Fibroblast of lung (primary cell): ENCODE measurements around the gene SELL. TPM values are rescaled to one million over a fixed set of nuclear protein-coding genes. Genes with fewer than 3 reads are reported as not detected.

ENCODE experiments used
- DNase-seq, 2 donors: peaks; one replicate each; pipeline versions ENCODE4 v3.0.0 to v3.0.0-alpha.2; 2010; ENCODE audit warnings: low read depth in 2 of 2
- H2AFZ ChIP-seq: 2 replicates; pipeline ENCODE4 v1.5.1; 2012; ENCODE audit warnings: low read length, control low read depth, inconsistent platforms
- H3K27ac ChIP-seq: 2 replicates; pipeline ENCODE4 v1.5.1; 2011; ENCODE audit warnings: low read length, control low read depth; ENCODE audit not compliant: insufficient read depth
- H3K27me3 ChIP-seq: 2 replicates; pipeline ENCODE4 v1.5.1; 2011; ENCODE audit warnings: mild to moderate bottlenecking, low read length; ENCODE audit not compliant: control insufficient read depth, insufficient read depth
- H3K36me3 ChIP-seq: 2 replicates; pipeline ENCODE4 v1.5.1; 2011; ENCODE audit warnings: low read length; ENCODE audit not compliant: control insufficient read depth, insufficient read depth
- H3K4me1 ChIP-seq: 2 replicates; pipeline ENCODE4 v1.5.1; 2011; ENCODE audit warnings: low read length; ENCODE audit not compliant: control insufficient read depth, insufficient read depth; ENCODE audit errors: extremely low read depth
- H3K4me2 ChIP-seq: 2 replicates; pipeline ENCODE4 v1.5.1; 2011; ENCODE audit warnings: low read length, control low read depth; ENCODE audit not compliant: insufficient read depth; ENCODE audit errors: extremely low read depth
- H3K4me3 ChIP-seq, 4 experiments: fragments of 200-600 bp in 1 of 4; sonication (generic) in 1 of 4; replicated peaks in 1 of 4; 2 replicates each; pipeline ENCODE4 v1.5.1; 2011 to 2016; ENCODE audit warnings: low read length in 4 of 4, low read depth in 3 of 4, mild to moderate bottlenecking in 3 of 4, control low read depth in 2 of 4, inconsistent platforms in 1 of 4, mixed read lengths in 1 of 4; ENCODE audit not compliant: insufficient read depth in 1 of 4; ENCODE audit errors: control extremely low read depth in 1 of 4
- H3K79me2 ChIP-seq: 2 replicates; pipeline ENCODE4 v1.5.1; 2012; ENCODE audit warnings: mild to moderate bottlenecking, low read length, inconsistent platforms; ENCODE audit not compliant: control insufficient read depth, insufficient read depth
- H3K9ac ChIP-seq: 2 replicates; pipeline ENCODE4 v1.5.1; 2011; ENCODE audit warnings: mild to moderate bottlenecking, low read length, control low read depth; ENCODE audit not compliant: insufficient read depth
- H3K9me3 ChIP-seq: 2 replicates; pipeline ENCODE4 v1.5.1; 2012; ENCODE audit warnings: low read depth, low read length; ENCODE audit not compliant: control insufficient read depth, insufficient read depth
- H4K20me1 ChIP-seq: 2 replicates; pipeline ENCODE4 v1.5.1; 2011; ENCODE audit warnings: low read length; ENCODE audit not compliant: control insufficient read depth, insufficient read depth; ENCODE audit errors: extremely low read depth
- EZH2 ChIP-seq: IDR thresholded peaks from 2 replicates; pipeline ENCODE4 v1.5.1; 2012; ENCODE audit warnings: low read length, control low read depth, mild to moderate bottlenecking; ENCODE audit errors: missing control alignments
- polyA minus RNA-seq: library from RNA; depleted of rRNA, polyadenylated mRNA; stranded (reverse); fragments of >200 nt; gene quantifications from 2 replicates; pipeline ENCODE4 v1.2.3, GENCODE V29; 2011; ENCODE audit warnings: low replicate concordance
- polyA plus RNA-seq, 2 donors: library from polyadenylated mRNA; depleted of rRNA in 1 of 2; stranded (reverse) in 1 of 2; unstranded in 1 of 2; fragments of >200 nt; gene quantifications; 2 replicates each; pipeline ENCODE4 v1.2.1, GENCODE V29; 2011 to 2012; ENCODE audit warnings: missing spikeins in 1 of 2
- total RNA-seq: library from RNA; depleted of rRNA; stranded (reverse); fragments of >200 nt; gene quantifications from 2 replicates; pipeline ENCODE4 v1.2.1, GENCODE V29; 2014
- TF ChIP-seq, protein P1 (sequence below), 2 donors: IDR thresholded peaks in 1 of 2; conservative IDR thresholded peaks in 1 of 2; 1 replicate in 1 of 2; 2 replicates in 1 of 2; pipeline ENCODE4 v1.5.1; 2011 to 2012; ENCODE audit warnings: low read length in 2 of 2, control low read depth in 1 of 2, inconsistent platforms in 1 of 2, low read depth in 1 of 2, mild to moderate bottlenecking in 1 of 2

SELL gene
- total RNA-seq (under 0.01 and 0.17 TPM in 2 replicates), polyA plus RNA-seq (0.02 and 0.06 TPM in 2 replicates), polyA minus RNA-seq (not detected in 2 replicates)
- 0.14 and 0.15 TPM in 2 replicates for polyA plus RNA-seq (2012)

DNA sequence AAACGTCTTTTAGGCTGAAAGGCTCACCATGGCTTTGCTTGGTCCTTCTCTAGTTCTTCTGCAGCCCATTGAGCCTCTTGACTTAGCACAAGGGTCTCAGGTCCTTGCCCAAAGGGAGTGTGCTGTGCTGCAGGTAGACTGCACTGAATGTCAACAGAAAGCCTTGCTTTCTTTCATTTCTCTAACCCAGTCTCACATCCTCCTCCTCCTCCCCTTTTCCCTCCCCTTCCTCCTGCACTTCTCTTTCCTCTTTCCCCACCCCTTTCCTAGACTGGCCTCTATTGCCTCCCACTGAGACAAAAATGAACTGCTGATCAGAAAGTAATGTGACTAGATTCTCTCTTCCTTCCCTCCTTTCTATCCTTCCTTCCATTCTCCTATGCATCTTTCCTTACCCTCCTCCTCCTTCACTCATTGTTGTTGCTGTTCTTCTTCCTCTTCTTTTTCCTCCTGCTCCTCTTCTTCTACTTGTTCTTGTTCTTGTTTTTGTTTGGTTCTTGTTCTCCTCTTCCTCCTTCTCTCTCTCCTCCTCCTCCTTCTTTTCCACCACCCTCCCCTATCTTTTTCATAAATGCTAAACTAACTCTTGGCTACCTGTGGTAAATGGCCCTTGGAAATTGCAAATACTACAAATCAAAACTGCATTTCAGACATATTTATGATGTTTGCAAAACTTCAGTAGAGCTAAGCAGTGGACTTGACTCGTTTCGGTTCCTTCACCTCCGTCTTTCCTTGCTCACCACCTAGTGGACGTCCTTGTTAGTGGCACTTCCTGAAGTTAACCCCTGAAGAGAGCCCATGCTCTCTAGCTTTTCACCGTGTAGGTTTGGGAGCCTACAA, at the start of gene SELL:
TSS of gene SELL (minus strand) at position 152 of the 840 bp plus-strand sequence. CDS start at position 30, 122 bp downstream.
- no peaks in the 10 kb centered on the region for H3K27me3 ChIP-seq
- no peak within 1 kb of the TSS for H3K27ac ChIP-seq
- H3K79me2 ChIP-seq: no peaks in the 10 kb centered on the region
- no peaks in the 10 kb centered on the region for H4K20me1 ChIP-seq
- H3K9ac ChIP-seq: no peak within 1 kb of the TSS
- no peaks in the 10 kb centered on the region for H3K36me3 ChIP-seq
- TF ChIP-seq, protein P1, sequence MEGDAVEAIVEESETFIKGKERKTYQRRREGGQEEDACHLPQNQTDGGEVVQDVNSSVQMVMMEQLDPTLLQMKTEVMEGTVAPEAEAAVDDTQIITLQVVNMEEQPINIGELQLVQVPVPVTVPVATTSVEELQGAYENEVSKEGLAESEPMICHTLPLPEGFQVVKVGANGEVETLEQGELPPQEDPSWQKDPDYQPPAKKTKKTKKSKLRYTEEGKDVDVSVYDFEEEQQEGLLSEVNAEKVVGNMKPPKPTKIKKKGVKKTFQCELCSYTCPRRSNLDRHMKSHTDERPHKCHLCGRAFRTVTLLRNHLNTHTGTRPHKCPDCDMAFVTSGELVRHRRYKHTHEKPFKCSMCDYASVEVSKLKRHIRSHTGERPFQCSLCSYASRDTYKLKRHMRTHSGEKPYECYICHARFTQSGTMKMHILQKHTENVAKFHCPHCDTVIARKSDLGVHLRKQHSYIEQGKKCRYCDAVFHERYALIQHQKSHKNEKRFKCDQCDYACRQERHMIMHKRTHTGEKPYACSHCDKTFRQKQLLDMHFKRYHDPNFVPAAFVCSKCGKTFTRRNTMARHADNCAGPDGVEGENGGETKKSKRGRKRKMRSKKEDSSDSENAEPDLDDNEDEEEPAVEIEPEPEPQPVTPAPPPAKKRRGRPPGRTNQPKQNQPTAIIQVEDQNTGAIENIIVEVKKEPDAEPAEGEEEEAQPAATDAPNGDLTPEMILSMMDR (conservative IDR thresholded peaks at IDR 0.05 in 1 of 2, IDR thresholded peaks at IDR 0.05 in 1 of 2; ENCODE audit: low read depth in 1 of 2, low read length in 2 of 2): peak; percentile 89 to 92
- no peak for TF ChIP-seq EZH2
- H3K4me3 ChIP-seq: peak within 1 kb of the TSS in 3 of 4 experiments; percentile 18 to 52 (median 50)
- H3K4me1 ChIP-seq: no peaks in the 10 kb centered on the region
- peak within 1 kb of the TSS; percentile 77 for H2AFZ ChIP-seq
- H3K9me3 ChIP-seq: no peaks in the 10 kb centered on the region
- H3K4me2 ChIP-seq: peak within 1 kb of the TSS; percentile 85
- peak; percentile 59 to 72 for DNase-seq

DNA sequence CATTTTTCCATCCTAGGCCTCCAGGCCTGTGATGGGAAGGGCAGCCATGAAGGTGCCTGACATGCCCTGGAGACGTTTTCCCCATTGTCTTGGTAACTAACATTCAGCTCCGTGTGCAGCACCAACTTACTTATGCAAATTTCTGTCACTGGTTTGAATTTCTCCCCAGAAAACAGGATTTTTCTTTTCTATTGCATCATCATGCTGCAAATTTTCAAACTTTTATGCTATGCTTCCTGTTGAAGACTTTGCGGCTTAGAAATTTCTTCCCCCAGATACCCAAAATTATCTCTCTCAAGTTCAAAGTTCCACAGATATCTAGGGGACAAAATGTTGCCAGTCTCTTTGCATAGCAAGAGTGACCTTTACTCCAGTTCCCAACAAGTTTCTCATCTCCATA, 47.6 kb upstream of the SELL start:
- H3K4me1 ChIP-seq: no peaks in the 10 kb centered on the region
- no peak overlapping the region for H3K27ac ChIP-seq
- H3K4me2 ChIP-seq: no peak overlapping the region
- H2AFZ ChIP-seq: no peak overlapping the region
- no peaks in the 10 kb centered on the region for H3K27me3 ChIP-seq
- no peaks in the 10 kb centered on the region for H4K20me1 ChIP-seq
- H3K36me3 ChIP-seq: no peaks in the 10 kb centered on the region
- DNase-seq: no peak
- no peak overlapping the region for H3K9ac ChIP-seq
- H3K9me3 ChIP-seq: no peaks in the 10 kb centered on the region
- H3K79me2 ChIP-seq: no peaks in the 10 kb centered on the region
- no peak overlapping the region for H3K4me3 ChIP-seq
- no peak for TF ChIP-seq EZH2
- TF ChIP-seq, protein P1 (conservative IDR thresholded peaks at IDR 0.05 in 1 of 2, IDR thresholded peaks at IDR 0.05 in 1 of 2; ENCODE audit: low read depth in 1 of 2, low read length in 2 of 2): no peak

DNA sequence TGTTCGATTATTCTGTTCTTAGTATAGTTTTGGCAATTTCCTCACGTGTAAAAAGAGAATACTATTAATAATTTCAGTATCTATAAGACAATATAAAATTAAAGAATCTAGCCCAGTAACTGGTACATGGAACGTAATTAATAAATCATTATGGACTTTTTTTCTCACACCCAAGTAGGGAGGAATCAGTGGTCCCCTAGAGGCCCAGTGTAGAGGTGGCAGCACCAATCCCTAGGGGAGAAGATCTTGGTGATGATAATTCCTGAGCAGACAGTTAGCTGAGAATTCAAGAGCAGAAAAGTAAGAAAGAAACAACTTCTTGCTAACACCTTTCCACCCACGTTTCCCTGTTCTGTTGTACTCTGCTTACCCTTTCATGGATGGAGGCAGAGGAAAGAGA, 42.1 kb upstream of the SELL start:
- DNase-seq: no peak
- Histone ChIP-seq H3K4me3 (no peak overlapping the region), H3K27ac (no peak overlapping the region), H3K4me2 (no peak overlapping the region), H2AFZ (no peak overlapping the region), H3K27me3 (no peaks in the 10 kb centered on the region), H3K79me2 (no peaks in the 10 kb centered on the region), H4K20me1 (no peaks in the 10 kb centered on the region), H3K9me3 (no peaks in the 10 kb centered on the region), H3K4me1 (no peaks in the 10 kb centered on the region), H3K36me3 (no peaks in the 10 kb centered on the region), H3K9ac (no peak overlapping the region)
- TF ChIP-seq, protein P1 (conservative IDR thresholded peaks at IDR 0.05 in 1 of 2, IDR thresholded peaks at IDR 0.05 in 1 of 2; ENCODE audit: low read depth in 1 of 2, low read length in 2 of 2): no peak
- TF ChIP-seq EZH2: no peak
